Fibroblast of peridontal ligament (primary cell): Measurements from ENCODE around the gene SLC10A7.

ENCODE experiments used
- DNase-seq: peaks from one replicate; pipeline ENCODE4 v3.0.0-alpha.2; 2010; ENCODE audit errors: extremely low read depth

The SLC10A7 gene

GRCh38 chr4:146439437-146439836 is 82.3 kb downstream of the SLC10A7 start:
- DNase-seq = no peak

GRCh38 chr4:146437778-146438177 is 84.0 kb downstream of the SLC10A7 start:
- no peak for DNase-seq

GRCh38 chr4:146436423-146437162 is 85.1 kb downstream of the SLC10A7 start:
- peak; percentile 16 for DNase-seq

- no peak for DNase-seq
Measured at GRCh38 chr4:146435962-146436361, 85.8 kb downstream of the SLC10A7 start.

- no peak for DNase-seq
Measured at GRCh38 chr4:146432065-146432464, 89.7 kb downstream of the SLC10A7 start.

- no peak for DNase-seq
Measured at GRCh38 chr4:146428298-146428697, 93.4 kb downstream of the SLC10A7 start.

GRCh38 chr4:146417822-146418221 is 103.9 kb downstream of the SLC10A7 start:
- DNase-seq = no peak

- no peak for DNase-seq
Measured at GRCh38 chr4:146415829-146416228, 105.9 kb downstream of the SLC10A7 start.

GRCh38 chr4:146407669-146408084 is 114.1 kb downstream of the SLC10A7 start:
- peak; percentile 4 for DNase-seq

- DNase-seq = no peak
Measured at GRCh38 chr4:146407257-146407656, 114.5 kb downstream of the SLC10A7 start.

GRCh38 chr4:146401274-146401673 is 120.5 kb downstream of the SLC10A7 start:
- DNase-seq = peak; percentile 54

- DNase-seq = no peak
Measured at GRCh38 chr4:146398896-146399445, 122.8 kb downstream of the SLC10A7 start.

GRCh38 chr4:146398404-146398803 is 123.3 kb downstream of the SLC10A7 start:
- DNase-seq = peak; percentile 86

- DNase-seq = peak; percentile 38
Measured at GRCh38 chr4:146389561-146389960, 132.2 kb downstream of the SLC10A7 start.

- no peak for DNase-seq
Measured at GRCh38 chr4:146382194-146382593, 139.5 kb downstream of the SLC10A7 start.

- no peak for DNase-seq
Measured at GRCh38 chr4:146381263-146381872, 140.4 kb downstream of the SLC10A7 start.

GRCh38 chr4:146379744-146380143 is 142.0 kb downstream of the SLC10A7 start:
- DNase-seq = peak; percentile 7

- DNase-seq = no peak
Measured at GRCh38 chr4:146371812-146372211, 149.9 kb downstream of the SLC10A7 start.

GRCh38 chr4:146370841-146371240 is 150.9 kb downstream of the SLC10A7 start:
- no peak for DNase-seq

GRCh38 chr4:146369446-146369845 is 152.3 kb downstream of the SLC10A7 start:
- no peak for DNase-seq

GRCh38 chr4:146368209-146368608 is 153.5 kb downstream of the SLC10A7 start:
- DNase-seq = no peak

GRCh38 chr4:146367347-146367746 is 154.4 kb downstream of the SLC10A7 start:
- no peak for DNase-seq

GRCh38 chr4:146359771-146360170 is 162.0 kb downstream of the SLC10A7 start:
- DNase-seq = no peak
